Gastrocnemius medialis (tissue), 4 donors: ENCODE measurements around the gene NEB.

Experiments used
- POLR2A ChIP-seq, 2 donors: fragments of 450-650 bp; IDR thresholded peaks; one replicate each; pipeline ENCODE4 v1.6.1; 2017; ENCODE audit warnings: antibody characterized with exemption in 2 of 2, mild to moderate bottlenecking in 2 of 2, moderate library complexity in 2 of 2
- TF ChIP-seq, protein P1 (sequence below), 5 experiments: fragments of 450-650 bp in 3 of 5; fragments of 200-600 bp in 2 of 5; sonication (generic) in 2 of 5; IDR thresholded peaks in 4 of 5; conservative IDR thresholded peaks in 1 of 5; 1 replicate in 4 of 5; 2 replicates in 1 of 5; pipeline ENCODE4 v1.5.1; 2016 to 2019; ENCODE audit warnings: antibody characterized with exemption in 5 of 5, mild to moderate bottlenecking in 3 of 5, moderate library complexity in 3 of 5

DNA sequence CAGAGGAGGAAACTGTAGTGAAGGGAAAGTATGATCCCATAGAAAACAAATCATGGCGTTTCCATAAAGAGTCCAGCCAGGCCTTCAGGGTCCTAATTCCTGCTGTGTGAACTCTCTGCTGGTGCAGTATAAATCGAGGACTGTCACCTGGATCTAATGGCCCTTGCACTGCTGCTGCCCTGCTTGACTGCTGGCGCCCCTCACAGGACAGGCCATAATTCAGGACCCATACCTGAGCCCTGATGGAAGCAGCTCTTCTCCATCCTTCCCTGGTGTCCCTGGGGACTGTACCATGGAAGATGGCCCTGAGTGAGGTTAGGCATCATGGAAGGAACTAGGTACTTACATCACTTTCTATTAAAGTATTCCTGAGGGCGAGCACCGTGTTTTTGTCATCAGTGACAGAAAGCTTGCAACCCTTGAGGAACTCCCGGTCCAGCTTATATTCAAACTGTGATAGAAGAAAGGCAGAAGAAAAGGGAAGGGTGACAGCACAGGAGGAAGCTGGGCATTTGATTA lies 207.6 kb downstream of the NEB start:
- TF ChIP-seq, protein P1, sequence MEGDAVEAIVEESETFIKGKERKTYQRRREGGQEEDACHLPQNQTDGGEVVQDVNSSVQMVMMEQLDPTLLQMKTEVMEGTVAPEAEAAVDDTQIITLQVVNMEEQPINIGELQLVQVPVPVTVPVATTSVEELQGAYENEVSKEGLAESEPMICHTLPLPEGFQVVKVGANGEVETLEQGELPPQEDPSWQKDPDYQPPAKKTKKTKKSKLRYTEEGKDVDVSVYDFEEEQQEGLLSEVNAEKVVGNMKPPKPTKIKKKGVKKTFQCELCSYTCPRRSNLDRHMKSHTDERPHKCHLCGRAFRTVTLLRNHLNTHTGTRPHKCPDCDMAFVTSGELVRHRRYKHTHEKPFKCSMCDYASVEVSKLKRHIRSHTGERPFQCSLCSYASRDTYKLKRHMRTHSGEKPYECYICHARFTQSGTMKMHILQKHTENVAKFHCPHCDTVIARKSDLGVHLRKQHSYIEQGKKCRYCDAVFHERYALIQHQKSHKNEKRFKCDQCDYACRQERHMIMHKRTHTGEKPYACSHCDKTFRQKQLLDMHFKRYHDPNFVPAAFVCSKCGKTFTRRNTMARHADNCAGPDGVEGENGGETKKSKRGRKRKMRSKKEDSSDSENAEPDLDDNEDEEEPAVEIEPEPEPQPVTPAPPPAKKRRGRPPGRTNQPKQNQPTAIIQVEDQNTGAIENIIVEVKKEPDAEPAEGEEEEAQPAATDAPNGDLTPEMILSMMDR (IDR thresholded peaks at IDR 0.05 in 4 of 5, conservative IDR thresholded peaks at IDR 0.05 in 1 of 5), result no peak
- no peak for TF ChIP-seq POLR2A (IDR thresholded peaks at IDR 0.05)
